H9 (cell line): ENCODE measurements around the gene PTCRA. TPM values are rescaled to one million over a fixed set of nuclear protein-coding genes. Genes with fewer than 3 reads are reported as not detected.

ENCODE experiments used
- DNase-seq: peaks from one replicate; pipeline ENCODE4 v3.0.0-alpha.2; 2017
- H2AFZ ChIP-seq: one replicate; pipeline ENCODE4 v1.6.1; 2013; ENCODE audit warnings: mild to moderate bottlenecking, low read length, control low read depth, moderate library complexity
- H2AK5ac ChIP-seq: 2 replicates; pipeline ENCODE4 v1.6.1; 2013; ENCODE audit warnings: low read length, control low read depth, mixed read lengths; ENCODE audit not compliant: insufficient read length
- H2BK120ac ChIP-seq: one replicate; pipeline ENCODE4 v1.6.1; 2013; ENCODE audit warnings: low read depth, mild to moderate bottlenecking, low read length, control low read depth, inconsistent platforms; ENCODE audit not compliant: poor library complexity, severe bottlenecking
- H2BK12ac ChIP-seq: 2 replicates; pipeline ENCODE4 v1.6.1; 2013; ENCODE audit warnings: low read length, control low read depth, mixed read lengths, low read depth; ENCODE audit not compliant: insufficient read length
- H2BK15ac ChIP-seq: 2 replicates; pipeline ENCODE4 v1.6.1; 2013; ENCODE audit warnings: low read depth, low read length, control low read depth
- H2BK20ac ChIP-seq: one replicate; pipeline ENCODE4 v1.6.1; 2013; ENCODE audit warnings: low read depth, mild to moderate bottlenecking, low read length, control low read depth, inconsistent platforms; ENCODE audit not compliant: poor library complexity, severe bottlenecking
- H2BK5ac ChIP-seq: 2 replicates; pipeline ENCODE4 v1.6.1; 2013; ENCODE audit warnings: low read length, control low read depth, mixed read lengths; ENCODE audit not compliant: insufficient read length
- H3K14ac ChIP-seq: 2 replicates; pipeline ENCODE4 v1.6.1; 2013; ENCODE audit warnings: low read length, control low read depth; ENCODE audit not compliant: insufficient read depth
- H3K18ac ChIP-seq: 2 replicates; pipeline ENCODE4 v1.6.1; 2013; ENCODE audit warnings: low read depth, mild to moderate bottlenecking, mixed read lengths, low read length, control low read depth; ENCODE audit not compliant: insufficient read length
- H3K23ac ChIP-seq: 2 replicates; pipeline ENCODE4 v1.6.1; 2013; ENCODE audit warnings: low read length, control low read depth, mixed read lengths, low read depth; ENCODE audit not compliant: insufficient read length
- H3K23me2 ChIP-seq: 2 replicates; pipeline ENCODE4 v1.6.1; 2013; ENCODE audit warnings: low read depth, mild to moderate bottlenecking, mixed read lengths, low read length, control low read depth; ENCODE audit not compliant: insufficient read length, poor library complexity, severe bottlenecking
- H3K27ac ChIP-seq: 2 replicates; pipeline ENCODE4 v1.5.1; 2013; ENCODE audit warnings: low read length, control low read depth, mixed read lengths, low read depth; ENCODE audit not compliant: insufficient read length
- H3K27me3 ChIP-seq: 2 replicates; pipeline ENCODE4 v1.6.1; 2013; ENCODE audit warnings: low read length, control low read depth, inconsistent platforms; ENCODE audit not compliant: insufficient read depth
- H3K4ac ChIP-seq: 2 replicates; pipeline ENCODE4 v1.6.1; 2013; ENCODE audit warnings: low read depth, mild to moderate bottlenecking, control low read depth, inconsistent platforms, low read length, moderate library complexity
- H3K4me1 ChIP-seq: 2 replicates; pipeline ENCODE4 v1.6.1; 2013; ENCODE audit warnings: low read length, control low read depth, inconsistent platforms; ENCODE audit not compliant: insufficient read depth
- H3K4me2 ChIP-seq: 2 replicates; pipeline ENCODE4 v1.6.1; 2013; ENCODE audit warnings: low read length, control low read depth, mixed read lengths; ENCODE audit not compliant: insufficient read length, insufficient read depth
- H3K56ac ChIP-seq: 2 replicates; pipeline ENCODE4 v1.6.1; 2013; ENCODE audit warnings: low read depth, mild to moderate bottlenecking, mixed read lengths, low read length, control low read depth; ENCODE audit not compliant: insufficient read length
- H3K79me1 ChIP-seq: 2 replicates; pipeline ENCODE4 v1.6.1; 2013; ENCODE audit warnings: low read depth, mild to moderate bottlenecking, moderate library complexity, low read length, control low read depth, inconsistent platforms; ENCODE audit not compliant: insufficient read depth, poor library complexity, severe bottlenecking
- H3K79me2 ChIP-seq: 2 replicates; pipeline ENCODE4 v1.6.1; 2013; ENCODE audit warnings: low read length, control low read depth, inconsistent platforms; ENCODE audit not compliant: insufficient read depth
- H3K9ac ChIP-seq: 2 replicates; pipeline ENCODE4 v1.6.1; 2013; ENCODE audit warnings: low read length, control low read depth, mixed read lengths; ENCODE audit not compliant: insufficient read length; ENCODE audit errors: extremely low read depth
- H3K9me3 ChIP-seq: one replicate; pipeline ENCODE4 v1.6.1; 2013; ENCODE audit warnings: low read depth, low read length, inconsistent platforms; ENCODE audit not compliant: control insufficient read depth
- H3T11ph ChIP-seq: one replicate; pipeline ENCODE4 v1.6.1; 2013; ENCODE audit warnings: mild to moderate bottlenecking, low read length, control low read depth, inconsistent platforms
- H4K20me1 ChIP-seq: one replicate; pipeline ENCODE4 v1.6.1; 2013; ENCODE audit not compliant: control insufficient read depth, insufficient read length, insufficient read depth
- H4K5ac ChIP-seq: 2 replicates; pipeline ENCODE4 v1.6.1; 2013; ENCODE audit warnings: low read depth, mild to moderate bottlenecking, mixed read lengths, low read length, control low read depth; ENCODE audit not compliant: insufficient read length
- H4K8ac ChIP-seq: replicated peaks from 2 replicates; pipeline ENCODE4 v1.6.1; 2013; ENCODE audit warnings: low read length, control low read depth, mixed read lengths, low read depth; ENCODE audit not compliant: insufficient read length
- H4K91ac ChIP-seq: 2 replicates; pipeline ENCODE4 v1.6.1; 2013; ENCODE audit warnings: low read depth, mild to moderate bottlenecking, moderate library complexity, mixed read lengths, low read length, control low read depth; ENCODE audit not compliant: insufficient read length
- H3K27ac Mint-ChIP-seq, 3 experiments: 2 replicates in 2 of 3; 3 replicates in 1 of 3; pipeline ENCODE4 v1.8.0; 2020 to 2021; ENCODE audit warnings: mixed read lengths in 3 of 3, mild to moderate bottlenecking in 1 of 3, moderate library complexity in 1 of 3
- H3K27me3 Mint-ChIP-seq: 2 replicates; pipeline ENCODE4 v1.8.0; 2021; ENCODE audit warnings: low read depth, mild to moderate bottlenecking, moderate library complexity, mixed read lengths
- H3K36me3 Mint-ChIP-seq, 3 experiments: 2 replicates in 2 of 3; 3 replicates in 1 of 3; pipeline ENCODE4 v1.8.0; 2020 to 2021; ENCODE audit warnings: low read depth in 3 of 3, mixed read lengths in 3 of 3; ENCODE audit not compliant: insufficient read depth in 1 of 3
- H3K4me1 Mint-ChIP-seq, 2 experiments: 2 replicates each; pipeline ENCODE4 v1.8.0; 2020; ENCODE audit warnings: mixed read lengths in 2 of 2
- H3K4me3 Mint-ChIP-seq, 2 experiments: 2 replicates in 1 of 2; 3 replicates in 1 of 2; pipeline ENCODE4 v1.8.0; 2020 to 2021; ENCODE audit warnings: mild to moderate bottlenecking in 2 of 2, mixed read lengths in 2 of 2, moderate library complexity in 1 of 2
- H3K9me3 Mint-ChIP-seq, 2 experiments: 2 replicates in 1 of 2; 3 replicates in 1 of 2; pipeline ENCODE4 v1.8.0; 2020; ENCODE audit warnings: mild to moderate bottlenecking in 2 of 2, mixed read lengths in 2 of 2, moderate library complexity in 1 of 2
- WGBS: extraction: QIAGEN DNeasy Blood & Tissue Kit; methylation state at CpG from one replicate; pipeline ENCODE4 v1.1.7; 2013; ENCODE audit warnings: missing lambda C conversion rate, low lambda C conversion rate, mixed read lengths; ENCODE audit not compliant: insufficient read length; ENCODE audit errors: extremely low coverage; 5-methylcytosine and 5-hydroxymethylcytosine counted together
- total RNA-seq: library from RNA; stranded (reverse); gene quantifications from 2 replicates; pipeline ENCODE4 v1.2.1, GENCODE V29; 2021
- TF ChIP-seq, protein P1 (sequence below): fragments of 200-600 bp; sonication (generic); conservative IDR thresholded peaks from 3 replicates; pipeline ENCODE4 v1.8.0; 2021; ENCODE audit warnings: antibody characterized with exemption, mild to moderate bottlenecking

Gene PTCRA
- total RNA-seq, 1 experiment from 2014 or later: not detected

- no peak overlapping the region for H2AFZ ChIP-seq
- Mint-ChIP-seq H3K9me3 (no peaks in the 10 kb centered on the region), H3K27me3 (no peaks in the 10 kb centered on the region; the same call in 1 of the 2 replicates), H3K36me3 (peaks cover 20 to 41% (median 29%) of the 10 kb centered on the region in 3 experiments; a peak in 6 of 7 replicates), H3K27ac (peak overlapping the region; percentile 95 to 98 (median 96); a peak in 6 of 7 replicates), H3K4me1 (peaks cover 10 to 13% of the 10 kb centered on the region in 2 experiments), H3K4me3 (peak overlapping the region; percentile 88 to 92)
- H4K8ac ChIP-seq: no peak overlapping the region
- no peak overlapping the region for H2BK5ac ChIP-seq
- H3K18ac ChIP-seq: no peak overlapping the region
- H3K9me3 ChIP-seq: no peaks in the 10 kb centered on the region
- no peak for DNase-seq
- H4K91ac ChIP-seq: no peak overlapping the region
- no peaks in the 10 kb centered on the region for H3K79me1 ChIP-seq
- no peak overlapping the region for H2BK20ac ChIP-seq
- H3K79me2 ChIP-seq: no peaks in the 10 kb centered on the region
- H3K4ac ChIP-seq: no peak overlapping the region
- no peak overlapping the region for H2BK15ac ChIP-seq
- no peak overlapping the region for H3K14ac ChIP-seq
- no peaks in the 10 kb centered on the region for H3K27me3 ChIP-seq
- TF ChIP-seq, protein P1, sequence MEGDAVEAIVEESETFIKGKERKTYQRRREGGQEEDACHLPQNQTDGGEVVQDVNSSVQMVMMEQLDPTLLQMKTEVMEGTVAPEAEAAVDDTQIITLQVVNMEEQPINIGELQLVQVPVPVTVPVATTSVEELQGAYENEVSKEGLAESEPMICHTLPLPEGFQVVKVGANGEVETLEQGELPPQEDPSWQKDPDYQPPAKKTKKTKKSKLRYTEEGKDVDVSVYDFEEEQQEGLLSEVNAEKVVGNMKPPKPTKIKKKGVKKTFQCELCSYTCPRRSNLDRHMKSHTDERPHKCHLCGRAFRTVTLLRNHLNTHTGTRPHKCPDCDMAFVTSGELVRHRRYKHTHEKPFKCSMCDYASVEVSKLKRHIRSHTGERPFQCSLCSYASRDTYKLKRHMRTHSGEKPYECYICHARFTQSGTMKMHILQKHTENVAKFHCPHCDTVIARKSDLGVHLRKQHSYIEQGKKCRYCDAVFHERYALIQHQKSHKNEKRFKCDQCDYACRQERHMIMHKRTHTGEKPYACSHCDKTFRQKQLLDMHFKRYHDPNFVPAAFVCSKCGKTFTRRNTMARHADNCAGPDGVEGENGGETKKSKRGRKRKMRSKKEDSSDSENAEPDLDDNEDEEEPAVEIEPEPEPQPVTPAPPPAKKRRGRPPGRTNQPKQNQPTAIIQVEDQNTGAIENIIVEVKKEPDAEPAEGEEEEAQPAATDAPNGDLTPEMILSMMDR: no peak
- H4K5ac ChIP-seq: no peak overlapping the region
- H2AK5ac ChIP-seq: no peak overlapping the region
- peak overlapping the region; percentile 92 for H3K4me2 ChIP-seq
- H3T11ph ChIP-seq: no peak overlapping the region
- no peak overlapping the region for H3K23ac ChIP-seq
- no peaks in the 10 kb centered on the region for H4K20me1 ChIP-seq
- peaks cover 6% of the 10 kb centered on the region for H3K23me2 ChIP-seq
- no peak overlapping the region for H3K56ac ChIP-seq
- peak overlapping the region; percentile 78 for H3K9ac ChIP-seq
- WGBS: no CpG with 5 or more reads among the region's 4 CpGs
- H3K4me1 ChIP-seq: no peaks in the 10 kb centered on the region; the same call in 1 of the 2 replicates
- peak overlapping the region; percentile 50 for H3K27ac ChIP-seq
- no peak overlapping the region for H2BK120ac ChIP-seq
- H2BK12ac ChIP-seq: no peak overlapping the region
Measured at GRCh38 chr6:42889815-42890214, 26.0 kb upstream of the PTCRA start.
